ENCODE measurements around the gene ELMO1.
A peak's percentile ranks its signal among the peaks of the same experiment; 100 is the strongest.

DNA sequence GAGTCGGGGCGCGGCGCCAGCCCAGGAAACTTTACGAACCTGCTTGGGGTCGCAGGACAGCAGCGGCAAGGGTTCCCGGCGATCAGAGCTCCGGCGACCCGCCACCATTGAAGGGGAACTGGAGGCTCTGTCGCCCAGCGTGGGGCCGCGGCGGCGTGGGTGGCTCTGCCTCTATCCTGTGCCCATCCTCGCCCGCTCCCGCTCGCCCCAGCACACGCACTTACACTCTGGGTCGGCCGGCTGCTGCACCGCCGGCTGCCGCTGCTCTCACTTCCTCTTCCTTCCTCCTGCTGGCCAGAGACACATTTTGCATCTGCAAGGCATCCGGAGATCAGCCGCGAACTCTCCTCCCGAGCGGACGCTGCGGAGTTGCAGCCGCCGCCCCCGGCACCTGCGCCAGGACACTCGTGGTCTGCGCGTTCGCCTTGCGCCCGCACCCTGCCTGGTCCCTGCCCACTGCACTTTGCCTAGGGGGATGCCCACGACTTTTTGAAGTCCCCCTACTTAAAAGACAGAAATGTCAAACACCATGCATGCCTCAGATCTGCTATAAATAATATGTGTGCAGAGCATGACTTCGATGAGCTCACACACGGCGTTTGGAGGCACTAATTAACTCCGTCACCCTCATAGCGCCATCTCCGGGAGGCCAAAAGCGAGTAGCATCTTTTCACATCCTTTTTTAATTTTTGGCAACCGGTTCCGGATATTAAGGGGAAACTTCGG lies at the start of gene ELMO1:
- TF ChIP-seq POLR2A (IDR thresholded peaks at IDR 0.05; ENCODE audit: low read length) (peak; percentile 74), GATA1 (IDR thresholded peaks at IDR 0.05; ENCODE audit: low read depth, low read length) (no peak)
